Natural killer cell (primary cell): ENCODE data around the gene GFOD1. TPM values are rescaled to one million over a fixed set of nuclear protein-coding genes. Genes with fewer than 3 reads are reported as not detected.
"Not testable (repeated sequence)": the region's sequence is repeated elsewhere in the genome, so short reads cannot be mapped to it uniquely, and the experiment has no call there.

ENCODE experiments used
- ATAC-seq, 3 donors: fragments of 150-1000 bp in 2 of 3; fragments of 200-7000 bp in 1 of 3; cut with Tn5 transposase; 1 replicate in 1 of 3; 2 replicates in 2 of 3; pipeline ENCODE4 v1.10.0; 2021; ENCODE audit warnings: mild to moderate bottlenecking in 2 of 3, moderate library complexity in 2 of 3
- DNase-seq, 2 donors: peaks; one replicate each; pipeline versions ENCODE4 v3.0.0 to v3.0.0-alpha.2; 2013 to 2021; ENCODE audit warnings: mixed read lengths in 1 of 2
- H3K27ac ChIP-seq: one replicate; pipeline ENCODE4 v1.5.1; 2013; ENCODE audit warnings: mild to moderate bottlenecking, low read length
- H3K27me3 ChIP-seq: one replicate; pipeline ENCODE4 v1.6.1; 2013; ENCODE audit warnings: low read length; ENCODE audit not compliant: control insufficient read depth, insufficient read depth
- H3K36me3 ChIP-seq: one replicate; pipeline ENCODE4 v1.6.1; 2013; ENCODE audit warnings: low read length; ENCODE audit not compliant: control insufficient read depth, insufficient read depth
- H3K4me1 ChIP-seq: one replicate; pipeline ENCODE4 v1.6.1; 2013; ENCODE audit warnings: low read length; ENCODE audit not compliant: control insufficient read depth, insufficient read depth
- H3K4me3 ChIP-seq: one replicate; pipeline ENCODE4 v1.5.1; 2013; ENCODE audit warnings: low read length
- H3K9me3 ChIP-seq: one replicate; pipeline ENCODE4 v1.6.1; 2013; ENCODE audit warnings: low read length; ENCODE audit not compliant: control insufficient read depth, insufficient read depth
- H3K27ac Mint-ChIP-seq, 2 donors: one replicate each; pipeline ENCODE4 v1.8.0; 2022; ENCODE audit warnings: mild to moderate bottlenecking in 2 of 2, mixed read lengths in 2 of 2, moderate library complexity in 1 of 2
- H3K27me3 Mint-ChIP-seq, 2 donors: one replicate each; pipeline ENCODE4 v1.8.0; 2022; ENCODE audit warnings: low read depth in 2 of 2, mixed read lengths in 2 of 2
- H3K36me3 Mint-ChIP-seq: one replicate; pipeline ENCODE4 v1.8.0; 2022; ENCODE audit warnings: mixed read lengths
- H3K4me1 Mint-ChIP-seq, 2 donors: one replicate each; pipeline ENCODE4 v1.8.0; 2022; ENCODE audit warnings: mixed read lengths in 2 of 2
- H3K4me3 Mint-ChIP-seq: one replicate; pipeline ENCODE4 v1.8.0; 2022; ENCODE audit warnings: mild to moderate bottlenecking, moderate library complexity, mixed read lengths
- H3K9me3 Mint-ChIP-seq, 2 donors: one replicate each; pipeline ENCODE4 v1.8.0; 2022; ENCODE audit warnings: mixed read lengths in 2 of 2
- CTCF ChIP-seq: fragments of 200-600 bp; IDR thresholded peaks from one replicate; pipeline ENCODE4 v1.8.0; 2022; ENCODE audit warnings: antibody characterized with exemption
- WGBS: methylation state at CpG from one replicate; pipeline ENCODE4 v1.1.7; 2013; ENCODE audit warnings: missing lambda C conversion rate; ENCODE audit not compliant: insufficient coverage; 5-methylcytosine and 5-hydroxymethylcytosine counted together
- intact Hi-C: fragments of 100-400 bp; cut with micrococcal nuclease; formaldehyde crosslinking; loops from one replicate; pipeline ENCODE4 v1.14.2; 2022
- total RNA-seq, 4 donors: library from RNA; stranded (reverse); fragments of 120-200 nt in 1 of 4; gene quantifications; one replicate each; pipeline versions ENCODE4 v1.2.3 to v1.2.4, GENCODE V29; 2013 to 2022

Gene GFOD1
- total RNA-seq, 3 donors from 2014 or later (not counting 1 experiment from before 2014, with no cell fraction given) = 59.7 to 74.5 (median 71.2) TPM

- Histone ChIP-seq H3K4me1 (no peaks in the 10 kb centered on the region), H3K27ac (no peak overlapping the region), H3K9me3 (no peaks in the 10 kb centered on the region), H3K36me3 (no peaks in the 10 kb centered on the region), H3K27me3 (no peaks in the 10 kb centered on the region), H3K4me3 (no peak overlapping the region)
- no peak for DNase-seq
- no peak overlapping the region for H3K27ac Mint-ChIP-seq
- no peaks in the 10 kb centered on the region for H3K9me3 Mint-ChIP-seq
- ATAC-seq = no peak
- intact Hi-C loops = no loop called here
- peaks cover 0 to 4% of the 10 kb centered on the region in 2 donors for H3K4me1 Mint-ChIP-seq
- no peaks in the 10 kb centered on the region for H3K36me3 Mint-ChIP-seq
- WGBS = 73% methylated on average over 14 of the region's 16 CpGs
- no peak overlapping the region for H3K4me3 Mint-ChIP-seq
- H3K27me3 Mint-ChIP-seq = peaks cover 3 to 6% of the 10 kb centered on the region in 2 donors
- no peak for TF ChIP-seq CTCF
These were observed 26.5 kb upstream of the GFOD1 start for GRCh38 chr6:13513626-13514502.

GRCh38 chr6:13512900-13513299 is 25.5 kb upstream of the GFOD1 start:
- Histone ChIP-seq H3K4me3 (no peak overlapping the region), H3K36me3 (no peaks in the 10 kb centered on the region)
- no peak for ATAC-seq

GRCh38 chr6:13511913-13512717 is 24.7 kb upstream of the GFOD1 start:
- Histone ChIP-seq H3K9me3 (no peaks in the 10 kb centered on the region), H3K27me3 (no peaks in the 10 kb centered on the region), H3K4me1 (no peaks in the 10 kb centered on the region), H3K27ac (no peak overlapping the region), H3K4me3 (no peak overlapping the region), H3K36me3 (no peaks in the 10 kb centered on the region)
- no peak for DNase-seq
- Mint-ChIP-seq H3K4me1 (peaks cover 0 to 4% of the 10 kb centered on the region in 2 donors), H3K27ac (no peak overlapping the region), H3K4me3 (no peak overlapping the region), H3K9me3 (no peaks in the 10 kb centered on the region), H3K36me3 (no peaks in the 10 kb centered on the region), H3K27me3 (peaks cover 6% of the 10 kb centered on the region in 2 donors)
- intact Hi-C loops = no loop called here
- ATAC-seq = no peak
- WGBS = 91% methylated on average over 32 of the region's 33 CpGs
- TF ChIP-seq CTCF = no peak

More at GRCh38 chr6:13512900-13513299, 25.5 kb upstream of the GFOD1 start:
- H3K4me3 Mint-ChIP-seq = no peak overlapping the region
- peaks cover 6% of the 10 kb centered on the region in 2 donors for H3K27me3 Mint-ChIP-seq
- peaks cover 0 to 4% of the 10 kb centered on the region in 2 donors for H3K4me1 Mint-ChIP-seq
- H3K9me3 Mint-ChIP-seq = no peaks in the 10 kb centered on the region
- Histone ChIP-seq H3K27me3 (no peaks in the 10 kb centered on the region), H3K9me3 (no peaks in the 10 kb centered on the region), H3K27ac (no peak overlapping the region), H3K4me1 (no peaks in the 10 kb centered on the region)
- TF ChIP-seq CTCF = no peak
- no peak overlapping the region for H3K27ac Mint-ChIP-seq
- H3K36me3 Mint-ChIP-seq = no peaks in the 10 kb centered on the region
- DNase-seq = no peak
- intact Hi-C loops = no loop called here
- whole genome bisulfite sequencing = 94% methylated on average over 9 of the region's 9 CpGs

- H3K4me1 ChIP-seq, H3K9me3 ChIP-seq, H3K27ac ChIP-seq, H3K36me3 ChIP-seq, DNase-seq, H3K27ac Mint-ChIP-seq, H3K36me3 Mint-ChIP-seq, intact Hi-C loops, H3K4me1 Mint-ChIP-seq, H3K27me3 ChIP-seq, ATAC-seq, H3K27me3 Mint-ChIP-seq, H3K4me3 ChIP-seq, H3K4me3 Mint-ChIP-seq, H3K9me3 Mint-ChIP-seq: not testable (repeated sequence)
- 96% methylated on average over 37 of the region's 37 CpGs for WGBS
These were observed 23.8 kb upstream of the GFOD1 start for GRCh38 chr6:13511141-13511571.

- ATAC-seq, H3K27me3 ChIP-seq, H3K36me3 Mint-ChIP-seq, H3K4me3 ChIP-seq, H3K27ac ChIP-seq, H3K9me3 ChIP-seq, H3K36me3 ChIP-seq, intact Hi-C loops, H3K27ac Mint-ChIP-seq, H3K4me1 ChIP-seq, H3K9me3 Mint-ChIP-seq, H3K4me1 Mint-ChIP-seq, H3K27me3 Mint-ChIP-seq, DNase-seq, H3K4me3 Mint-ChIP-seq: not testable (repeated sequence)
- 100% methylated on average over 1 of the region's 1 CpG for WGBS
These were observed 23.0 kb upstream of the GFOD1 start for GRCh38 chr6:13510433-13510832.
